Measurements from ENCODE around the gene NDUFS8. TPM values are rescaled to one million over a fixed set of nuclear protein-coding genes. Genes with fewer than 3 reads are reported as not detected.
A peak's percentile ranks its signal among the peaks of the same experiment; 100 is the strongest.
"Not testable (repeated sequence)": the region's sequence is repeated elsewhere in the genome, so short reads cannot be mapped to it uniquely, and the experiment has no call there.

The NDUFS8 gene
- total and polyA plus RNA-seq, 2 donors = 84.1 to 145 TPM

DNA sequence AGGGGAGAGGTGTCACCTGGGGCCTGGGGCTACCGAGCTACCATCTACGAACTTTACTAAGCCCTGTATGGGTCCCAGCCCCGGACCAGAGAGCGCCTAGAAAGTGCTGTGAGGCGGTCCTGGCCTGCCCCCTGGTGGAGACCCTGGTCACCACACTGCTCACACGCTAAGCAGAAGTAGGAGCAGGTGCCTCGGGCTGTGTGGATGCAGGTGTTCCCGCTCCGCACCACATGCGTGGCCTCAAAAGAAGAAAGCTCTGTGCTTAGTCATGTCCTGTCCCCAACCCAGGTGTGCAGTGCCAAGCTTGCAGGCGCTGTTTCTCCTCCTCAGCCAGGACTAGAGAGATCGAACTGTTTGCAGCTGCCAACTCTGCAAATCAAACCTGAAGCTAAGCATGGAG lies 36.7 kb upstream of the NDUFS8 start:
- H3K27me3 ChIP-seq (ENCODE audit: control insufficient read depth in 2 of 2, insufficient read depth in 1 of 2, low read length in 1 of 2) = peaks cover 0 to 26% of the 10 kb centered on the region in 2 donors
- H3K27ac ChIP-seq (ENCODE audit: low read depth in 1 of 2, low read length in 1 of 2); H3K4me3 ChIP-seq (ENCODE audit: low read length in 2 of 2); H3K36me3 ChIP-seq (ENCODE audit: control insufficient read depth in 2 of 2, insufficient read depth in 2 of 2, low read length in 1 of 2); H3K9me3 ChIP-seq (ENCODE audit: control insufficient read depth in 2 of 2, insufficient read depth in 1 of 2, low read length in 1 of 2): not testable (repeated sequence)
- peak; percentile 41 to 83 (median 55) for DNase-seq (ENCODE audit: low read depth in 6 of 9, low spot score in 9 of 9)
- H3K4me1 ChIP-seq (ENCODE audit: control insufficient read depth in 2 of 2, insufficient read depth in 2 of 2, low read length in 2 of 2) = peaks cover 9 to 22% of the 10 kb centered on the region in 2 donors
- WGBS = 9% methylated on average over 12 of the region's 12 CpGs

DNA sequence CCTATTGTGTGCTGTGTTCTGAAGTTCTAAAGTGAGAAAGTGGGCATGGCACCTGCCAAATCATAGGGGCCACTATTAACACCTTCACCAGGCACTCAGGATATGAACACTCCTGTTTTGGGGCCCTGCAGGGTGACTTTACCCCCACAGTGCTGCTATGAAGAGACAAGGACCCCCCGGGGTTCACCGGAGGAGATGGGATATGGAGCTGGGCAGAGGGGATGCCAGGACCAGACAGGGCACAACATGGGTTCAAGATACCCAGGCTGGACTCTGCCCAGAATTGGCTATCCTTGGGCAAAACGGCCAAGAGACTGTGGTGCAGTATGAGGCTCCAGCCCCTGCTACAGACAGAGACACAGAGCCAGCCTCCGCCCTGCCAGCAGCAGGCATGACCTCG lies 36.1 kb upstream of the NDUFS8 start:
- H3K36me3 ChIP-seq (ENCODE audit: control insufficient read depth in 2 of 2, insufficient read depth in 2 of 2, low read length in 1 of 2); H3K27ac ChIP-seq (ENCODE audit: low read depth in 1 of 2, low read length in 1 of 2); H3K4me3 ChIP-seq (ENCODE audit: low read length in 2 of 2); H3K9me3 ChIP-seq (ENCODE audit: control insufficient read depth in 2 of 2, insufficient read depth in 1 of 2, low read length in 1 of 2); DNase-seq (ENCODE audit: low read depth in 6 of 9, low spot score in 9 of 9): not testable (repeated sequence)
- WGBS = 97% methylated on average over 5 of the region's 5 CpGs
- Histone ChIP-seq H3K27me3 (ENCODE audit: control insufficient read depth in 2 of 2, insufficient read depth in 1 of 2, low read length in 1 of 2) (peaks cover 0 to 28% of the 10 kb centered on the region in 2 donors), H3K4me1 (ENCODE audit: control insufficient read depth in 2 of 2, insufficient read depth in 2 of 2, low read length in 2 of 2) (peaks cover 9 to 22% of the 10 kb centered on the region in 2 donors)

DNA sequence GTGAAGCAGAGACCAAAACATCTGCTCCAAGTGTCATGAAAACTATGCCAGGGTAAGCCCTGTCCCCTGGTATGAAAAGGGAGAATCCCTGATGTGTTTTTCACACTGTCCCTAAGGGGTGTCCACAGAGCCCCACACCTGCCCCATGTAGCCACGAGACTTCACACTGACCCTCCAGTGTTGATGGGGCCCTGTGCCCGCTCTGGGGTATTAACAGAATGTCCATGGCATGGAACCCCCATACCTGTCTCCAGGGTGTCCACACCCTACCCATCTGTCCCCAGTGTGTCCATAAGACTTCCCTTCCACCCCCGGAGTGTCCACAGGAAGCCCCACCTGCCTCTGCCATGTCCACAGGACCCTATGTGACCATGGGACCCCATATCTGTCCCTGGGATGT lies 35.4 kb upstream of the NDUFS8 start:
- peaks cover 0 to 28% of the 10 kb centered on the region in 2 donors for H3K27me3 ChIP-seq (ENCODE audit: control insufficient read depth in 2 of 2, insufficient read depth in 1 of 2, low read length in 1 of 2)
- H3K4me3 ChIP-seq (ENCODE audit: low read length in 2 of 2); H3K36me3 ChIP-seq (ENCODE audit: control insufficient read depth in 2 of 2, insufficient read depth in 2 of 2, low read length in 1 of 2); DNase-seq (ENCODE audit: low read depth in 6 of 9, low spot score in 9 of 9); H3K27ac ChIP-seq (ENCODE audit: low read depth in 1 of 2, low read length in 1 of 2); H3K9me3 ChIP-seq (ENCODE audit: control insufficient read depth in 2 of 2, insufficient read depth in 1 of 2, low read length in 1 of 2): not testable (repeated sequence)
- H3K4me1 ChIP-seq (ENCODE audit: control insufficient read depth in 2 of 2, insufficient read depth in 2 of 2, low read length in 2 of 2) = peaks cover 9 to 22% of the 10 kb centered on the region in 2 donors
- 95% methylated on average over 3 of the region's 3 CpGs for WGBS

DNA sequence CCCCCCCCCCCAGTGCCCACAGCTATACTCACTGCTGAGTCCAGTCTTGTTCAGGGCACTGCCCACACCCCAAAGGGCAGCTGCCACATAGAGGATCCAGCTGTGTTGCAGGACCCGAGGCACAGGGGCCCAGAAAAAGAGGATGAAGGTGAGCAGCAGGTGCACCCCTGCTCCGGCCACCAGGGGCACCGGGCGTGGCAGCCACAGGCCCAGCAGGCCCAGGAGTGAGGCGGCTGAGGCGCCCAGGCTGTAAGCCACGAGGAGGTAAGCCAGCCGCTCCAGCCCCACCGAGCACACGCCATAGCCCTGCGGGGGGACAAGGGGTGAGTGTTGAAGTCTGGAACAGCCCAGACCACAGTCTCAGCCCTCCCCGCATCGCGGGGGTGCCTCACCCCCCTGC lies 34.9 kb upstream of the NDUFS8 start:
- not testable (repeated sequence) for DNase-seq (ENCODE audit: low read depth in 6 of 9, low spot score in 9 of 9); H3K36me3 ChIP-seq (ENCODE audit: control insufficient read depth in 2 of 2, insufficient read depth in 2 of 2, low read length in 1 of 2); H3K4me3 ChIP-seq (ENCODE audit: low read length in 2 of 2); H3K27ac ChIP-seq (ENCODE audit: low read depth in 1 of 2, low read length in 1 of 2); H3K9me3 ChIP-seq (ENCODE audit: control insufficient read depth in 2 of 2, insufficient read depth in 1 of 2, low read length in 1 of 2)
- WGBS = 84% methylated on average over 14 of the region's 14 CpGs
- H3K27me3 ChIP-seq (ENCODE audit: control insufficient read depth in 2 of 2, insufficient read depth in 1 of 2, low read length in 1 of 2) = peaks cover 0 to 28% of the 10 kb centered on the region in 2 donors
- peaks cover 9 to 22% of the 10 kb centered on the region in 2 donors for H3K4me1 ChIP-seq (ENCODE audit: control insufficient read depth in 2 of 2, insufficient read depth in 2 of 2, low read length in 2 of 2)

DNA sequence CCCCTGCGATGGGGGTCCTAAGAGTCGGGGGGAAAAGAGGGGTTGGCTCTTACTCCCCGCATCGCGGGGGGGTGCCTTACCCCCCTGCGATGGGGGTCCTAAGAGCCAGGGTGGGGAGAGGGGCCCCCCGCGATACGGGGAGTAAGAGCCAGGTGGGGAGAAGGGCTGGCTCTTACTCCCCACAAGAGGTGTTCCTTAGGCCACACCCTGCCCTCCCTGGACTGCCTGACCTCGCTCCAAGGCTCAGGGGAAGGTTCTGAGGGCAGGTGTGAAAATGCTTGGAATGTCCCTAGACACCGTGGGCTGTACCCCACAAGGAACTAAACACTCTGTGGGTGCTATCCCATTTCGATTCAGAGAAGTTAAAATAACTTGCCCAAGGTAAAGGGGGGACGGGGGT lies 34.4 kb upstream of the NDUFS8 start:
- 97% methylated on average over 13 of the region's 13 CpGs for WGBS
- no peak for DNase-seq (ENCODE audit: low read depth in 6 of 9, low spot score in 9 of 9)

DNA sequence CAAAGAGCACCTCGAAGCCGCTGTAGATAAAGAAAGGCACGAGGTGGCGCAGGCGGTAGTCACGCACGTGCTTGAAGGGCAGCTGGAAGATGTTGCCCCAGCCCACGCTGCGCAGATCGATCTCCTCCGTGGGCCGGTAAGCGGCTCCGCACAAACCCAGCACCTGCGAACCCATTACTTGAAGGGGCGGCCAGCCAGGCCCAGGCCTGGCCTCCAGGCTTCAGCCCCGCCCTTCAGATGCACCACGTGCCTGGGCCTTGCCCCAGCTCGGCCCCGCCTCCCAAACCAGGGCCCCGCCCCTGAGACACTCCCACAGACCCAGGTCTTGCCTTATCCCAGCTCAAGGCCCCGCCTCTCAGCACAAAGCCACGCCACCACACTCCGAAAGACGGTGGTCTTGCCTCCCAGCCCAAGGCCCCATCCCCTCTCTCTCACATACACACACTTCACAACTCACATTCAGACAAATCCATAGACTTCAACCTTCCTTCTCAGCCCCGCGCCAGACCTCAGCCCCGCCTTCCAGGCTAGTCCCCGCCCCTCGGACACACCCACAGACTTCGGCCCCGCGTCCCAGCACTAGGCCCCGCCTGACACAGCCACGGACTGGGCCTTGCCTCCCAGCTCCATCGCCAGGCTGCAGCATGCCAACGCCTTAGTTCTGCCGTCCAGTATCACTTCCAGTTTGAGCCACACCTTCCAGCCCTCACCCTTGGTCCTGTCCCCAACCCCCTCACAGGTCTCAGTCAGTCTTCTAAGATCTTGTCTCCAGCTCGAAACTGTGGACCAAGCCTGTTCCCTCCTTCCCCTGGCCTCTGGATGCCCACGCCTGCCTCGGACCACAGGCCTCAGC lies 33.6 kb upstream of the NDUFS8 start:
- DNase-seq (ENCODE audit: low read depth in 6 of 9, low spot score in 9 of 9) = no peak
- Histone ChIP-seq H3K36me3 (ENCODE audit: control insufficient read depth in 2 of 2, insufficient read depth in 2 of 2, low read length in 1 of 2) (no peaks in the 10 kb centered on the region), H3K4me3 (ENCODE audit: low read length in 2 of 2) (no peak overlapping the region), H3K4me1 (ENCODE audit: control insufficient read depth in 2 of 2, insufficient read depth in 2 of 2, low read length in 2 of 2) (peaks cover 9 to 22% of the 10 kb centered on the region in 2 donors), H3K27me3 (ENCODE audit: control insufficient read depth in 2 of 2, insufficient read depth in 1 of 2, low read length in 1 of 2) (peaks cover 0 to 23% of the 10 kb centered on the region in 2 donors), H3K27ac (ENCODE audit: low read depth in 1 of 2, low read length in 1 of 2) (no peak overlapping the region), H3K9me3 (ENCODE audit: control insufficient read depth in 2 of 2, insufficient read depth in 1 of 2, low read length in 1 of 2) (no peaks in the 10 kb centered on the region)
- WGBS = 91% methylated on average over 41 of the region's 41 CpGs

More for the DNA sequence above, 34.4 kb upstream of the NDUFS8 start:
- H3K4me3 ChIP-seq (ENCODE audit: low read length in 2 of 2) = no peak overlapping the region
- peaks cover 9 to 22% of the 10 kb centered on the region in 2 donors for H3K4me1 ChIP-seq (ENCODE audit: control insufficient read depth in 2 of 2, insufficient read depth in 2 of 2, low read length in 2 of 2)
- no peaks in the 10 kb centered on the region for H3K36me3 ChIP-seq (ENCODE audit: control insufficient read depth in 2 of 2, insufficient read depth in 2 of 2, low read length in 1 of 2)
- peaks cover 0 to 25% of the 10 kb centered on the region in 2 donors for H3K27me3 ChIP-seq (ENCODE audit: control insufficient read depth in 2 of 2, insufficient read depth in 1 of 2, low read length in 1 of 2)
- no peak overlapping the region for H3K27ac ChIP-seq (ENCODE audit: low read depth in 1 of 2, low read length in 1 of 2)
- H3K9me3 ChIP-seq (ENCODE audit: control insufficient read depth in 2 of 2, insufficient read depth in 1 of 2, low read length in 1 of 2) = no peaks in the 10 kb centered on the region

DNA sequence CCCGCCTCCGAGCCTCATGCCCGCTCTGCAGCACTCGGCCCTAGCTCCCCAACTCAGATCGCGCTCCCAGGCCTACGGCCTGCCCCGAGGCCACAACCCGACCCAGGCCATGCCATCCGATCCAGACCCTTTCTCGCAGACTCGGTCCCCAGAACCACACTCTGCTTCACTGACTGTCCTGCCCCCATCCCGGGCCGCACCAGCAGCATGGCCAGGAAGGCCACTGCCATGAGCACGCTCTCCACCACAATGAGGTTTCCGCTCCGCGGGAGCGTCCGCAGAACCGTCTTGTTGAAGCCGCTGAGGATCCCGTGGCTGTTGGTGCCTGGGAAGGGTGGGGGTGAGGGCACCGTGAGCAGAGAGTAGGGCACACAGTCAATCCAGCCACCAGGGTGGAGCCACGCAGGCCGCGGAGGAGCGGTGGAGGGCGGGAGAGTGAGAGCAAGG lies 33.0 kb upstream of the NDUFS8 start:
- H3K9me3 ChIP-seq (ENCODE audit: control insufficient read depth in 2 of 2, insufficient read depth in 1 of 2, low read length in 1 of 2) = peaks cover 0 to 2% of the 10 kb centered on the region in 2 donors
- H3K27me3 ChIP-seq (ENCODE audit: control insufficient read depth in 2 of 2, insufficient read depth in 1 of 2, low read length in 1 of 2) = peaks cover 3 to 25% of the 10 kb centered on the region in 2 donors
- H3K4me1 ChIP-seq (ENCODE audit: control insufficient read depth in 2 of 2, insufficient read depth in 2 of 2, low read length in 2 of 2) = peaks cover 9 to 22% of the 10 kb centered on the region in 2 donors
- 86% methylated on average over 29 of the region's 29 CpGs for WGBS
- H3K4me3 ChIP-seq (ENCODE audit: low read length in 2 of 2) = no peak overlapping the region
- H3K36me3 ChIP-seq (ENCODE audit: control insufficient read depth in 2 of 2, insufficient read depth in 2 of 2, low read length in 1 of 2) = no peaks in the 10 kb centered on the region
- DNase-seq (ENCODE audit: low read depth in 6 of 9, low spot score in 9 of 9) = no peak
- no peak overlapping the region for H3K27ac ChIP-seq (ENCODE audit: low read depth in 1 of 2, low read length in 1 of 2)

DNA sequence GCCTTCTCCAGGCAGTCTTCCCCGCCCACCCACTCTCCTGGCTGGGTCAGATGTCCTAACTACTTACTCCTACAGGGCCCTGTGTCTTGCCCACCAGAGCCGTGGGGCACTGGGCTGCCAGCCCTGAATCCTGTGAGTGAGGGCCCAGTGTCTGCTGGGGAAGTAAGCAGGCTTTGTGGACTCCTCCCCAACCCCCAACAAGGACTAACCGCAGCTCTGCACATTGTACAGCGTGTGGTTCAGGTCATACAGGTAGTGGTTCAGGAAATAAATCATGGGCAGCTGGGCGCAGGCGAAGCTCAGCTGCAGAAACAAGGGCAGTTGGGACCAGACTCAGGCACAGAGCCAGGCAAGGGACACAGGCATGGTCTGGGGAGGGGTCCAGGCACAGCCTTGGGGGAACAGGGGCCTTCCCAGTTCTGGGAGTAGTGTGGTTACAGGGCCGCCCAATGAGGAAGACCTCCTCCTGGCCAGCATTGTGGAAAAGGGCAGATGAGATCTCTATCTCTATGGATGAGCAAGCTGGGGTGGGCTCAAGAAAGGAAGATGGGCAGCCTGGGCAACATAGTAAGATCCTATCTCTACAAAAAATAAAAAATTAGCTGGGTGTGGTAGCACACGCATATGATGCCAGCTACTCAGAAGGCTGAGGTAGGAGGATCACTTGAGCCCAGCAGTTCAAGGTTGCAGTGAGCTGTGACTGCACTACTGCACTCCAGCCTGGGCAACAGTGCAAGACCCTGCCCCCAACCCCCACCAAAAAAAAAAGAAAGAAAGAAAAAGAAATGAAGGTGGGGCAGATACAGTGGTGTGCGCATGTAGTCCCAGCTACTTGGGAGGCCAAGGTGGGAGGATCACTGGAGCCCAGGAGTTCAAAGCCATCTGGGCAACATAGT lies 32.1 kb upstream of the NDUFS8 start:
- peaks cover 10 to 25% of the 10 kb centered on the region in 2 donors for H3K4me1 ChIP-seq (ENCODE audit: control insufficient read depth in 2 of 2, insufficient read depth in 2 of 2, low read length in 2 of 2)
- no peak overlapping the region for H3K4me3 ChIP-seq (ENCODE audit: low read length in 2 of 2)
- H3K9me3 ChIP-seq (ENCODE audit: control insufficient read depth in 2 of 2, insufficient read depth in 1 of 2, low read length in 1 of 2) = peaks cover 0 to 4% of the 10 kb centered on the region in 2 donors
- peak in 2 of 9 donors; percentile 32 to 41 for DNase-seq (ENCODE audit: low read depth in 6 of 9, low spot score in 9 of 9)
- 42% methylated on average over 9 of the region's 9 CpGs for WGBS
- no peaks in the 10 kb centered on the region for H3K36me3 ChIP-seq (ENCODE audit: control insufficient read depth in 2 of 2, insufficient read depth in 2 of 2, low read length in 1 of 2)
- peaks cover 9 to 27% of the 10 kb centered on the region in 2 donors for H3K27me3 ChIP-seq (ENCODE audit: control insufficient read depth in 2 of 2, insufficient read depth in 1 of 2, low read length in 1 of 2)
- H3K27ac ChIP-seq (ENCODE audit: low read depth in 1 of 2, low read length in 1 of 2) = no peak overlapping the region

All from thymus (tissue), 11 donors.